K562 (cell line): ENCODE data around the gene PPP1R13L. TPM values are rescaled to one million over a fixed set of nuclear protein-coding genes. Genes with fewer than 3 reads are reported as not detected.
A peak's percentile ranks its signal among the peaks of the same experiment; 100 is the strongest.

ENCODE experiments used
- ADNP ChIP-seq: fragments of 200-800 bp; sonication (Bioruptor generic); IDR thresholded peaks from 2 replicates; pipeline ENCODE4 v1.6.1; 2016; ENCODE audit warnings: missing genetic modification characterization, missing compliant biosample characterization
- AFF4 ChIP-seq: sonication (generic); formaldehyde crosslinking; IDR thresholded peaks from 2 replicates; pipeline ENCODE4 v1.8.0; 2023; ENCODE audit warnings: mild to moderate bottlenecking, missing genetic modification reagents
- ARID1B ChIP-seq: fragments of 450-650 bp; IDR thresholded peaks from 2 replicates; pipeline ENCODE4 v1.6.1; 2016; ENCODE audit warnings: antibody characterized with exemption, mild to moderate bottlenecking, inconsistent platforms
- GATA2 ChIP-seq: sonication (generic); formaldehyde crosslinking; IDR thresholded peaks from 2 replicates; pipeline ENCODE4 v1.4.0; 2020; ENCODE audit warnings: mild to moderate bottlenecking, missing genetic modification reagents
- KLF10 ChIP-seq: fragments of 250-450 bp; sonication (Bioruptor Pico); IDR thresholded peaks from 2 replicates; pipeline ENCODE4 v1.6.1; 2021; ENCODE audit warnings: matching md5 sums
- MTF1 ChIP-seq: fragments of 250-450 bp; sonication (Bioruptor Pico); IDR thresholded peaks from 2 replicates; pipeline ENCODE4 v1.9.0; 2021; ENCODE audit warnings: moderate library complexity, mild to moderate bottlenecking, inconsistent platforms, borderline replicate concordance
- MXI1 ChIP-seq: IDR thresholded peaks from 2 replicates; pipeline ENCODE4 v1.6.1; 2011; ENCODE audit warnings: low read depth, mild to moderate bottlenecking, improper control_type of control experiment, low read length
- MYNN ChIP-seq, 2 experiments: sonication (generic); formaldehyde crosslinking in 1 of 2; IDR thresholded peaks; 2 replicates each; pipeline versions ENCODE4 v1.5.0 to v1.6.1; 2016 to 2020; ENCODE audit warnings: antibody characterized with exemption in 1 of 2, missing genetic modification reagents in 1 of 2
- NCOA4 ChIP-seq: fragments of 450-650 bp; IDR thresholded peaks from 2 replicates; pipeline ENCODE4 v1.6.1; 2018; ENCODE audit warnings: mild to moderate bottlenecking; ENCODE audit not compliant: partially characterized antibody
- NR2F6 ChIP-seq: fragments of 450-650 bp; formaldehyde crosslinking; IDR thresholded peaks from 2 replicates; pipeline ENCODE4 v1.4.0; 2020; ENCODE audit warnings: mild to moderate bottlenecking
- RB1 ChIP-seq: fragments of 450-650 bp; IDR thresholded peaks from 2 replicates; pipeline ENCODE4 v1.6.1; 2017; ENCODE audit warnings: low read depth, mild to moderate bottlenecking
- TEAD4 ChIP-seq, 2 experiments: sonication (generic) in 1 of 2; formaldehyde crosslinking in 1 of 2; IDR thresholded peaks; 2 replicates each; pipeline versions ENCODE4 v1.6.1 to v1.8.0; 2012 to 2022; ENCODE audit warnings: borderline replicate concordance in 1 of 2, inconsistent platforms in 1 of 2, low read length in 1 of 2, mild to moderate bottlenecking in 1 of 2, missing genetic modification reagents in 1 of 2
- TSHZ1 ChIP-seq: fragments of 250-450 bp; sonication (Bioruptor Pico); IDR thresholded peaks from 2 replicates; pipeline ENCODE4 v1.4.0; 2020; ENCODE audit warnings: mild to moderate bottlenecking, moderate library complexity
- ZFX ChIP-seq: sonication (generic); formaldehyde crosslinking; IDR thresholded peaks from 2 replicates; pipeline ENCODE4 v1.8.0; 2022; ENCODE audit warnings: mild to moderate bottlenecking, missing genetic modification reagents, moderate library complexity
- ZKSCAN3 ChIP-seq: fragments of 250-450 bp; sonication (Bioruptor Pico); IDR thresholded peaks from 2 replicates; pipeline ENCODE4 v1.4.0; 2020
- ZNF431 ChIP-seq: sonication (generic); formaldehyde crosslinking; IDR thresholded peaks from 2 replicates; pipeline ENCODE4 v1.8.0; 2022; ENCODE audit warnings: mild to moderate bottlenecking, missing genetic modification reagents
- polyA plus RNA-seq, 8 experiments: library from polyadenylated mRNA; depleted of rRNA in 4 of 8; stranded (reverse) in 5 of 8; unstranded in 3 of 8; fragments of >200 nt; fragmentation: Nextera tagmentation in 2 of 8; fragmentation: Illumina TruSeq in 1 of 8; extraction: Ambion mirVana in 2 of 8; extraction: Trizol in 1 of 8; gene quantifications; 2 replicates each; pipeline versions ENCODE4 v1.2.1 to v1.2.3, GENCODE V29; 2011 to 2014; ENCODE audit warnings: inconsistent platforms in 1 of 8, missing spikeins in 1 of 8
- total RNA-seq, 7 experiments: library from RNA; depleted of rRNA in 6 of 7; stranded (reverse); fragments of >200 nt in 6 of 7; fragmentation: Illumina TruSeq in 2 of 7; extraction: Trizol in 2 of 7; gene quantifications; 2 replicates each; pipeline versions ENCODE4 v1.2.1 to v1.2.3, GENCODE V29; 2011 to 2021; ENCODE audit warnings: low replicate concordance in 1 of 7
- TF ChIP-seq, protein P1 (sequence below): fragments of 250-450 bp; sonication (Bioruptor Pico); IDR thresholded peaks from 2 replicates; pipeline ENCODE4 v1.9.0; 2021; ENCODE audit warnings: mild to moderate bottlenecking, inconsistent platforms
- TF ChIP-seq, protein P2 (sequence below): sonication (generic); formaldehyde crosslinking; IDR thresholded peaks from 2 replicates; pipeline ENCODE4 v1.8.0; 2022; ENCODE audit warnings: mild to moderate bottlenecking, missing genetic modification reagents

PPP1R13L gene
- total and polyA plus RNA-seq, 9 of the 15 experiments (the other 6 are each of a cell fraction or from before 2014, with no cell fraction given), result 0.32 to 6.7 (median 2.0) TPM

DNA sequence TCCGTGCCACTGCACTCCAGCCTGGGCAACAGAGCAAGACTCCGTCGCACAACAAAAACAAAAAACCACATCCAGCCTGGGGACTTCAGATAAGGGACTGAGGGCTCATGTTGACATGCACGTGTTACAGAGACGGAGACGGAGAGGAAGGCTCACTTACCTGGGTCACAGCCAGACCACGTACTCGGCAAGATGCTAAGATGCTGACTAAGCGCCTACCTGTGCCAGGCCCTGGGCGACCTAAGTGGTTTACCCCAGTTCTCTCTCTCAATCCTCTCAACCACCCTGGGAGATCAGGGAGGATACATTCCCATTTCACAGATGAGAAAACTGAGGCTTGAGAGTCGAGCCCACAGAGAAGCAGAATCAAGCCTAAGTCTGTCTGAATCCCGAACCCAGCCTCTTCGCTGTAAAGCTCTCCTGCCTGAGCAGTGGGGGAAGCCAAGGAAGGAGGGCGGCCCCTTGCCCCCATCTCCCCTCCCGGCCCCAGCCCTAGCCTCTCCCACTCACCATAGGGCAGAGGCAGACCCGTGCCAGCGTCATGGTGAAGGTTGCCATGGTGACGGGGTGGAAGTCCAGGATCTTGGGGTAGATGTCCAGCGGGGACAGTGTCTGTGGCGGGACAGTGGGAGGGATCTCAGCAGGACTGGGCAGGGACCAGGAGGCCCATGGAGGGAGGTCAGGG is 48.0 kb downstream of the PPP1R13L start (continued):
- TF ChIP-seq, protein P1, sequence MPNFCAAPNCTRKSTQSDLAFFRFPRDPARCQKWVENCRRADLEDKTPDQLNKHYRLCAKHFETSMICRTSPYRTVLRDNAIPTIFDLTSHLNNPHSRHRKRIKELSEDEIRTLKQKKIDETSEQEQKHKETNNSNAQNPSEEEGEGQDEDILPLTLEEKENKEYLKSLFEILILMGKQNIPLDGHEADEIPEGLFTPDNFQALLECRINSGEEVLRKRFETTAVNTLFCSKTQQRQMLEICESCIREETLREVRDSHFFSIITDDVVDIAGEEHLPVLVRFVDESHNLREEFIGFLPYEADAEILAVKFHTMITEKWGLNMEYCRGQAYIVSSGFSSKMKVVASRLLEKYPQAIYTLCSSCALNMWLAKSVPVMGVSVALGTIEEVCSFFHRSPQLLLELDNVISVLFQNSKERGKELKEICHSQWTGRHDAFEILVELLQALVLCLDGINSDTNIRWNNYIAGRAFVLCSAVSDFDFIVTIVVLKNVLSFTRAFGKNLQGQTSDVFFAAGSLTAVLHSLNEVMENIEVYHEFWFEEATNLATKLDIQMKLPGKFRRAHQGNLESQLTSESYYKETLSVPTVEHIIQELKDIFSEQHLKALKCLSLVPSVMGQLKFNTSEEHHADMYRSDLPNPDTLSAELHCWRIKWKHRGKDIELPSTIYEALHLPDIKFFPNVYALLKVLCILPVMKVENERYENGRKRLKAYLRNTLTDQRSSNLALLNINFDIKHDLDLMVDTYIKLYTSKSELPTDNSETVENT (CRISPR knock-in tag), result no peak
- TF ChIP-seq ARID1B (peak; percentile 67), AFF4 (CRISPR knock-in tag) (no peak), ZFX (CRISPR knock-in tag) (no peak), ZKSCAN3 (CRISPR knock-in tag) (no peak), MYNN (IDR thresholded peaks at IDR 0.05) (no peak), MYNN (CRISPR knock-in tag; IDR thresholded peaks at IDR 0.05) (no peak), RB1 (no peak), ADNP (tag) (peak; percentile 95), TSHZ1 (CRISPR knock-in tag) (no peak), KLF10 (no peak), MXI1 (no peak), MTF1 (no peak), GATA2 (no peak), NCOA4 (no peak), ZNF431 (peak; percentile 78), NR2F6 (no peak), TEAD4 (IDR thresholded peaks at IDR 0.05; ENCODE audit: low read length) (peak; percentile 35), TEAD4 (CRISPR knock-in tag; IDR thresholded peaks at IDR 0.05; ENCODE audit: borderline replicate concordance) (no peak)
- TF ChIP-seq, protein P2, sequence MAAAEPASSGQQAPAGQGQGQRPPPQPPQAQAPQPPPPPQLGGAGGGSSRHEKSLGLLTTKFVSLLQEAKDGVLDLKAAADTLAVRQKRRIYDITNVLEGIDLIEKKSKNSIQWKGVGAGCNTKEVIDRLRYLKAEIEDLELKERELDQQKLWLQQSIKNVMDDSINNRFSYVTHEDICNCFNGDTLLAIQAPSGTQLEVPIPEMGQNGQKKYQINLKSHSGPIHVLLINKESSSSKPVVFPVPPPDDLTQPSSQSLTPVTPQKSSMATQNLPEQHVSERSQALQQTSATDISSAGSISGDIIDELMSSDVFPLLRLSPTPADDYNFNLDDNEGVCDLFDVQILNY (CRISPR knock-in tag), result no peak
